Esophagus muscularis mucosa (tissue), 4 donors: Measurements from ENCODE around the gene SHB. TPM values are rescaled to one million over a fixed set of nuclear protein-coding genes. Genes with fewer than 3 reads are reported as not detected.

Experiments
- DNase-seq: peaks from one replicate; pipeline ENCODE4 v3.0.0-alpha.2; 2017; ENCODE audit errors: extremely low spot score
- H3K27ac ChIP-seq, 4 donors: fragments of 200-600 bp; sonication (generic); replicated peaks in 1 of 4; 1 replicate in 3 of 4; 2 replicates in 1 of 4; pipeline ENCODE4 v1.5.1; 2016 to 2019; ENCODE audit warnings: mild to moderate bottlenecking in 1 of 4
- H3K27me3 ChIP-seq, 4 donors: fragments of 200-600 bp; sonication (generic); one replicate each; pipeline versions ENCODE4 v1.5.1 to v1.6.0; 2016 to 2019
- H3K36me3 ChIP-seq, 4 donors: fragments of 200-600 bp; sonication (generic); one replicate each; pipeline ENCODE4 v1.5.1; 2016 to 2019
- H3K4me1 ChIP-seq, 4 donors: fragments of 200-600 bp; sonication (generic); one replicate each; pipeline ENCODE4 v1.5.1; 2016 to 2019
- H3K4me3 ChIP-seq, 4 donors: fragments of 200-600 bp; sonication (generic); 1 replicate in 2 of 4; 2 replicates in 2 of 4; pipeline ENCODE4 v1.5.1; 2016 to 2019; ENCODE audit warnings: mild to moderate bottlenecking in 4 of 4, moderate library complexity in 1 of 4
- H3K9me3 ChIP-seq, 4 donors: fragments of 200-600 bp; sonication (generic); 1 replicate in 3 of 4; 2 replicates in 1 of 4; pipeline ENCODE4 v1.5.1; 2016 to 2019
- CTCF ChIP-seq, 3 experiments: fragments of 200-600 bp in 2 of 3; fragments of 450-650 bp in 1 of 3; sonication (generic) in 2 of 3; IDR thresholded peaks; one replicate each; pipeline ENCODE4 v1.5.1; 2017 to 2019; ENCODE audit warnings: antibody characterized with exemption in 3 of 3, mild to moderate bottlenecking in 2 of 3, moderate library complexity in 1 of 3
- EP300 ChIP-seq: sonication (generic); formaldehyde crosslinking; IDR thresholded peaks from one replicate; pipeline ENCODE4 v1.6.1; 2017; ENCODE audit warnings: antibody characterized with exemption
- POLR2A ChIP-seq: fragments of 450-650 bp; IDR thresholded peaks from one replicate; pipeline ENCODE4 v1.6.1; 2017; ENCODE audit warnings: antibody characterized with exemption, moderate library complexity, mild to moderate bottlenecking, low read depth
- POLR2AphosphoS5 ChIP-seq, 2 donors: sonication (generic); formaldehyde crosslinking; IDR thresholded peaks; one replicate each; pipeline ENCODE4 v1.6.1; 2017; ENCODE audit warnings: antibody characterized with exemption in 2 of 2
- WGBS: methylation state at CpG from one replicate; pipeline ENCODE4 v1.1.5; 2018; 5-methylcytosine and 5-hydroxymethylcytosine counted together
- intact Hi-C: fragments of 100-400 bp; cut with DNase I; formaldehyde crosslinking; loops from one replicate; pipeline ENCODE4 v1.15.1; 2023
- total RNA-seq, 4 donors: library from RNA; depleted of rRNA; stranded (reverse); fragments of >200 nt; gene quantifications; one replicate each; pipeline versions ENCODE4 v1.1.0 to v1.2.1, GENCODE V29; 2016

Gene SHB
- total RNA-seq, 4 donors from 2014 or later, result 16.6 to 21.2 (median 21.0) TPM

- Histone ChIP-seq H3K36me3 (peaks cover 0 to 3% (median 0%) of the 10 kb centered on the region in 4 donors), H3K4me1 (peaks cover 16 to 35% (median 23%) of the 10 kb centered on the region in 4 donors), H3K9me3 (no peaks in the 10 kb centered on the region), H3K27ac (no peak overlapping the region), H3K27me3 (no peaks in the 10 kb centered on the region), H3K4me3 (no peak overlapping the region)
- 50% methylated on average over 4 of the region's 4 CpGs for WGBS
- DNase-seq, result no peak
- intact Hi-C loops, result no loop called here
- TF ChIP-seq CTCF (IDR thresholded peaks at IDR 0.05) (no peak), POLR2AphosphoS5 (IDR thresholded peaks at IDR 0.05) (no peak), EP300 (no peak), POLR2A (no peak)
Observed at GRCh38 chr9:37936965-37937364, 132.1 kb downstream of the SHB start.

- Histone ChIP-seq H3K4me3 (no peak overlapping the region), H3K27ac (no peak overlapping the region), H3K36me3 (peaks cover 0 to 3% (median 0%) of the 10 kb centered on the region in 4 donors), H3K4me1 (peaks cover 16 to 35% (median 23%) of the 10 kb centered on the region in 4 donors), H3K27me3 (no peaks in the 10 kb centered on the region), H3K9me3 (no peaks in the 10 kb centered on the region)
- DNase-seq, result no peak
- intact Hi-C loops, result no loop called here
- no peak for TF ChIP-seq POLR2AphosphoS5 (IDR thresholded peaks at IDR 0.05)
- TF ChIP-seq POLR2A, result no peak
- no peak for TF ChIP-seq CTCF (IDR thresholded peaks at IDR 0.05)
- TF ChIP-seq EP300, result no peak
- WGBS, result 89% methylated on average over 5 of the region's 5 CpGs
Observed at GRCh38 chr9:37936376-37936775, 132.7 kb downstream of the SHB start.

GRCh38 chr9:37935096-37935495, 133.9 kb downstream of the SHB start:
- Histone ChIP-seq H3K4me1 (peaks cover 16 to 35% (median 24%) of the 10 kb centered on the region in 4 donors), H3K27ac (no peak overlapping the region), H3K27me3 (no peaks in the 10 kb centered on the region), H3K36me3 (peaks cover 0 to 3% (median 0%) of the 10 kb centered on the region in 4 donors), H3K9me3 (no peaks in the 10 kb centered on the region), H3K4me3 (no peak overlapping the region)
- no peak for DNase-seq
- intact Hi-C loops, result no loop called here
- TF ChIP-seq POLR2AphosphoS5 (IDR thresholded peaks at IDR 0.05) (no peak), EP300 (no peak), POLR2A (no peak), CTCF (IDR thresholded peaks at IDR 0.05) (no peak)
- 92% methylated on average over 14 of the region's 14 CpGs for WGBS

- Histone ChIP-seq H3K27ac (no peak overlapping the region), H3K36me3 (peaks cover 0 to 4% (median 2%) of the 10 kb centered on the region in 4 donors), H3K4me1 (peaks cover 22 to 33% (median 30%) of the 10 kb centered on the region in 4 donors), H3K4me3 (no peak overlapping the region), H3K9me3 (no peaks in the 10 kb centered on the region), H3K27me3 (no peaks in the 10 kb centered on the region)
- 98% methylated on average over 5 of the region's 5 CpGs for WGBS
- intact Hi-C loops, result no loop called here
- TF ChIP-seq EP300, result no peak
- no peak for TF ChIP-seq CTCF (IDR thresholded peaks at IDR 0.05)
- no peak for TF ChIP-seq POLR2A
- TF ChIP-seq POLR2AphosphoS5 (IDR thresholded peaks at IDR 0.05), result no peak
- DNase-seq, result no peak
Observed at GRCh38 chr9:37931592-37931991, 137.4 kb downstream of the SHB start.

GRCh38 chr9:37929441-37929895, 139.6 kb downstream of the SHB start:
- no peak for DNase-seq
- H3K4me3 ChIP-seq, result no peak overlapping the region
- H3K27me3 ChIP-seq, result no peaks in the 10 kb centered on the region
- H3K36me3 ChIP-seq, result peaks cover 0 to 4% (median 2%) of the 10 kb centered on the region in 4 donors
- H3K9me3 ChIP-seq, result no peaks in the 10 kb centered on the region
- TF ChIP-seq POLR2A (no peak), EP300 (no peak), CTCF (IDR thresholded peaks at IDR 0.05) (no peak), POLR2AphosphoS5 (IDR thresholded peaks at IDR 0.05) (no peak)
- intact Hi-C loops, result loop anchor here (10.0 kb wide), 1 partner anchor 65 kb away; no protein-coding TSS in a partner anchor
- 78% methylated on average over 4 of the region's 11 CpGs for WGBS
- no peak overlapping the region for H3K27ac ChIP-seq
- H3K4me1 ChIP-seq, result peaks cover 21 to 36% (median 30%) of the 10 kb centered on the region in 4 donors
